Left lung (tissue), 10 donors: ENCODE data around the gene F7. TPM values are rescaled to one million over a fixed set of nuclear protein-coding genes. Genes with fewer than 3 reads are reported as not detected.
"Not testable (repeated sequence)": the region's sequence is repeated elsewhere in the genome, so short reads cannot be mapped to it uniquely, and the experiment has no call there.

Experiments used
- ATAC-seq: fragments of 200-7000 bp; cut with Tn5 transposase; one replicate; pipeline ENCODE4 v1.9.1; 2020; ENCODE audit warnings: moderate library complexity
- DNase-seq, 4 donors: peaks; one replicate each; pipeline ENCODE4 v3.0.0-alpha.2; 2013 to 2020
- H3K27ac ChIP-seq, 2 donors: fragments of 200-600 bp; sonication (generic) in 1 of 2; one replicate each; pipeline versions ENCODE4 v1.5.0 to v1.8.0; 2020 to 2021
- H3K27me3 ChIP-seq, 2 donors: fragments of 200-600 bp; sonication (generic) in 1 of 2; one replicate each; pipeline versions ENCODE4 v1.5.0 to v1.8.0; 2020 to 2021
- H3K36me3 ChIP-seq, 2 donors: fragments of 200-600 bp; sonication (generic) in 1 of 2; one replicate each; pipeline versions ENCODE4 v1.5.0 to v1.8.0; 2020 to 2021
- H3K4me1 ChIP-seq, 2 donors: fragments of 200-600 bp; one replicate each; pipeline ENCODE4 v1.8.0; 2021
- H3K4me3 ChIP-seq, 2 donors: fragments of 200-600 bp; sonication (generic) in 1 of 2; one replicate each; pipeline versions ENCODE4 v1.5.0 to v1.8.0; 2020 to 2021; ENCODE audit warnings: mild to moderate bottlenecking in 1 of 2
- H3K9me3 ChIP-seq, 2 donors: fragments of 200-600 bp; sonication (generic) in 1 of 2; one replicate each; pipeline versions ENCODE4 v1.5.0 to v1.8.0; 2020 to 2021
- intact Hi-C, 2 donors: fragments of 100-400 bp; cut with DNase I; formaldehyde crosslinking; loops; one replicate each; pipeline versions ENCODE4 v1.11.2 to v1.14.2; 2022
- polyA plus RNA-seq, 6 donors: library from polyadenylated mRNA; unstranded; fragments of 120-200 nt; gene quantifications; one replicate each; pipeline ENCODE4 v1.2.1, GENCODE V29; 2013; ENCODE audit not compliant: insufficient read length in 6 of 6
- total RNA-seq, 2 donors: library from RNA; stranded (reverse); fragmentation: NEBNext Ultra II Directional; extraction: Animal tissue kit (Norgen Biotek cat#: 25700); gene quantifications; one replicate each; pipeline ENCODE4 v1.2.1, GENCODE V29; 2021
- TF ChIP-seq, protein P1 (sequence below), 2 donors: fragments of 200-600 bp; sonication (generic) in 1 of 2; IDR thresholded peaks; one replicate each; pipeline versions ENCODE4 v1.5.0 to v1.8.0; 2021; ENCODE audit warnings: antibody characterized with exemption in 2 of 2
- donor health status: DM: no; HTN: yes; CAD: no.
- donor health status: DM: no; HTN: no; CAD: no.

Gene F7
- total and polyA plus RNA-seq, 8 donors, result 0.46 to 1.0 (median 0.89) TPM; not detected in 2

DNA sequence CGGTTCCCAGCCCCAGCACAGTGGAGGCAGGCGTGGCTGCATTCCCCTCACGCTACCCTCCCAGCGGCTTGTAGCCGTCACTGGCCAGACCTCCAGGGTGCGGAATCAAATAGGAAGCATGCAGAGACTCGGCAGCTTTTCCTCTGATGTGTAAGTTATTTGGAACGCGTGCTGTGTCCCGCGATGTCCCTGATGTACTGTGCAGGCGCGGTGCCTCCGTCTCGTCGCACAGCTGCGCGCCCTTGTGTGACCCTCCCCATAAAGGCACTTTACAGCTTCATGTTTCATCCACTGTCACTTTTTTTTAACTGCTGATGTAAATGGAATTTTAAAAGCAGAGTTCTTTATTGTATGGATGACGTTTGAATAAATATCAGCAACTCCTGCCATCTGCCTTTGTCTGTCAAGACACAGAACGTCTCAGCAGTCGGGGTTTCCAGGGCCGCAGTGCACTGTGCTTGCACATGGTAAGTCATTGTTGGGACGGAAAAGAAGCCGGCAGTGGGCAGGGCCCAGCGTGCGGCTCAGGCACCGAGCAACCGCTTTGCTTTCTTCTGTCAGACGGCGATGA, 7.3 kb upstream of the F7 start:
- peaks cover 0 to 6% of the 10 kb centered on the region in 2 donors for H3K27me3 ChIP-seq
- TF ChIP-seq, protein P1, sequence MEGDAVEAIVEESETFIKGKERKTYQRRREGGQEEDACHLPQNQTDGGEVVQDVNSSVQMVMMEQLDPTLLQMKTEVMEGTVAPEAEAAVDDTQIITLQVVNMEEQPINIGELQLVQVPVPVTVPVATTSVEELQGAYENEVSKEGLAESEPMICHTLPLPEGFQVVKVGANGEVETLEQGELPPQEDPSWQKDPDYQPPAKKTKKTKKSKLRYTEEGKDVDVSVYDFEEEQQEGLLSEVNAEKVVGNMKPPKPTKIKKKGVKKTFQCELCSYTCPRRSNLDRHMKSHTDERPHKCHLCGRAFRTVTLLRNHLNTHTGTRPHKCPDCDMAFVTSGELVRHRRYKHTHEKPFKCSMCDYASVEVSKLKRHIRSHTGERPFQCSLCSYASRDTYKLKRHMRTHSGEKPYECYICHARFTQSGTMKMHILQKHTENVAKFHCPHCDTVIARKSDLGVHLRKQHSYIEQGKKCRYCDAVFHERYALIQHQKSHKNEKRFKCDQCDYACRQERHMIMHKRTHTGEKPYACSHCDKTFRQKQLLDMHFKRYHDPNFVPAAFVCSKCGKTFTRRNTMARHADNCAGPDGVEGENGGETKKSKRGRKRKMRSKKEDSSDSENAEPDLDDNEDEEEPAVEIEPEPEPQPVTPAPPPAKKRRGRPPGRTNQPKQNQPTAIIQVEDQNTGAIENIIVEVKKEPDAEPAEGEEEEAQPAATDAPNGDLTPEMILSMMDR (IDR thresholded peaks at IDR 0.05), result no peak
- peaks cover 0 to 20% of the 10 kb centered on the region in 2 donors for H3K36me3 ChIP-seq
- DNase-seq (peak in 2 of 4 donors; percentile 25 to 76), ATAC-seq (peak; percentile 11)
- H3K27ac ChIP-seq, result no peak overlapping the region
- no peaks in the 10 kb centered on the region for H3K4me1 ChIP-seq
- H3K4me3 ChIP-seq, result no peak overlapping the region
- intact Hi-C loops, result loop anchor here in 1 of 2 donors (5.0 kb wide), 1 partner anchor 156 kb away; no protein-coding TSS in a partner anchor
- no peaks in the 10 kb centered on the region for H3K9me3 ChIP-seq

GRCh38 chr13:113099142-113099541, 6.4 kb upstream of the F7 start:
- H3K9me3 ChIP-seq, result no peaks in the 10 kb centered on the region
- DNase-seq (no peak), ATAC-seq (no peak)
- H3K36me3 ChIP-seq, result peaks cover 0 to 20% of the 10 kb centered on the region in 2 donors
- intact Hi-C loops, result loop anchor here in 1 of 2 donors (5.0 kb wide), 1 partner anchor 157 kb away; no protein-coding TSS in a partner anchor
- TF ChIP-seq, protein P1 (IDR thresholded peaks at IDR 0.05), result no peak
- no peak overlapping the region for H3K27ac ChIP-seq
- H3K27me3 ChIP-seq, result peaks cover 0 to 15% of the 10 kb centered on the region in 2 donors
- H3K4me3 ChIP-seq, result no peak overlapping the region
- H3K4me1 ChIP-seq, result no peaks in the 10 kb centered on the region

DNA sequence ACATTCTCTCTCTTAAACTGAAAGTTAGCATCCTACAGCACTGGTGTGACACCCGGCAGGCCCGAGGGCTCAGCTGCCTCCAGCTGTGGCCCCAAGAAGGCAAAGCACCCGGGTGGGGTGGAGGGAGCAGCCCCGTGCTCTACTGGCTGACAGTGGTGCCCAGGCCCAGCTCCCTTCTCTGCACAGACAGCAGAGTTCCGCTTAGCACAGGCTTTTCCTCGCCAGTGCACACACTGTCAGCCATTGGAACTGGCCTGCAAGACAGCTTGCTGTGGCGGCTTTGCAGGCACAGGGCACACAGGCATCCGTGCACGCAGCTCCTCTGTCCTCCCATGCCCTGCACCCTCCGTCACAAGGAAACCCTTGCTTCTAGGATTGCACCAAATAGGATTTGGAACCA, 3.3 kb upstream of the F7 start:
- H3K36me3 ChIP-seq, intact Hi-C loops: not testable (repeated sequence)

GRCh38 chr13:113102727-113103126, 2.9 kb upstream of the F7 start:
- ATAC-seq, result no peak
- no peaks in the 10 kb centered on the region for H3K4me1 ChIP-seq
- no peak overlapping the region for H3K4me3 ChIP-seq
- DNase-seq, result peak in 1 of 4 donors; percentile 9
- TF ChIP-seq, protein P1 (IDR thresholded peaks at IDR 0.05), result no peak
- peaks cover 0 to 28% of the 10 kb centered on the region in 2 donors for H3K27me3 ChIP-seq
- H3K27ac ChIP-seq, result no peak overlapping the region
- H3K36me3 ChIP-seq, result peaks cover 0 to 6% of the 10 kb centered on the region in 2 donors
- intact Hi-C loops, result no loop called here
- no peaks in the 10 kb centered on the region for H3K9me3 ChIP-seq

More for the DNA sequence above, 3.3 kb upstream of the F7 start:
- peak in 1 of 4 donors; percentile 57 for DNase-seq
- H3K4me3 ChIP-seq, H3K4me1 ChIP-seq, H3K9me3 ChIP-seq, ATAC-seq, H3K27ac ChIP-seq: not testable (repeated sequence)
- peaks cover 0 to 28% of the 10 kb centered on the region in 2 donors for H3K27me3 ChIP-seq

DNA sequence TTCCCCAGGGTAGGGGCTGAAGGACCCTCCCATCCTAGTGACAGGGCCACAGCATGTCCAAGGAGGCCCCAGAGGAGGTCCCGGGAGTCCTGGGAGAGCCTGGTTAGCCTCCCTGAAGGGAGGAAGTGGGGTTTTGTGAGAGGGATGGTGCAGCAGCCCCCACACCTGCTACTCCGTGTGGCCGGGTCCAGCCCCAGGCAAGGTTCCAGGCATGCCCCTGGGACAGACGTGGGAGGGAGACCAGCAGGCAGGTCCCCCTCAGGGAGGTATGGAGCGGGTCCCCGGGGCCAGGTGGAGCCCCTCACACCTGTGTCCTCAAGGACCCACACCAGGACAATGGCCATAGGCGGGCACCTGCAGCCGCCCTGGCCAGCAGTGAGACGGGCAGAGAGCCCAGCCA, 1.9 kb upstream of the F7 start:
- TF ChIP-seq, protein P1 (IDR thresholded peaks at IDR 0.05), result no peak
- Histone ChIP-seq H3K9me3 (no peaks in the 10 kb centered on the region), H3K4me1 (no peaks in the 10 kb centered on the region), H3K36me3 (peaks cover 0 to under 1% of the 10 kb centered on the region in 2 donors), H3K27me3 (peaks cover 0 to 28% of the 10 kb centered on the region in 2 donors), H3K27ac (no peak overlapping the region), H3K4me3 (no peak overlapping the region)
- intact Hi-C loops, result no loop called here
- DNase-seq (peak in 1 of 4 donors; percentile 58), ATAC-seq (no peak)
